H1 (cell line): ENCODE data around the gene PRMT2. TPM values are rescaled to one million over a fixed set of nuclear protein-coding genes. Genes with fewer than 3 reads are reported as not detected.

Source experiments
- CTCF ChIA-PET: fragments of 300-600 bp; sonication (Branson Sonifier 250); formaldehyde crosslinking; loops from one replicate; lab custom pipeline; 2021; ENCODE audit not compliant: partially characterized antibody; lab: Charles Lee
- POLR2A ChIA-PET: fragments of 300-600 bp; sonication (Branson Sonifier 250); formaldehyde crosslinking; loops from one replicate; lab custom pipeline; 2021; ENCODE audit warnings: inconsistent platforms; ENCODE audit not compliant: partially characterized antibody; lab: Charles Lee
- DNase-seq, 2 experiments: peaks; one replicate each; pipeline versions ENCODE4 v3.0.0 to v3.0.0-alpha.2; 2010 to 2022; ENCODE audit warnings: low spot score in 2 of 2, low read depth in 1 of 2, mixed read lengths in 1 of 2
- FAIRE-seq: peaks from 2 replicates; lab custom pipeline; 2011; peaks lifted over from hg19 to GRCh38; lab: Jason Lieb, UNC
- H2AFZ ChIP-seq: 2 replicates; pipeline ENCODE4 v1.8.1; 2012; ENCODE audit warnings: low read length, inconsistent platforms
- H2AK5ac ChIP-seq: 2 replicates; pipeline ENCODE4 v1.6.1; 2013; ENCODE audit warnings: low read depth, low read length
- H2BK120ac ChIP-seq: replicated peaks from 2 replicates; pipeline ENCODE3; 2013; ENCODE audit warnings: low read depth, low read length, inconsistent platforms
- H2BK12ac ChIP-seq: 2 replicates; pipeline ENCODE4 v1.6.1; 2013; ENCODE audit warnings: low read depth, low read length
- H2BK15ac ChIP-seq: 2 replicates; pipeline ENCODE4 v1.6.1; 2013; ENCODE audit warnings: low read length
- H2BK20ac ChIP-seq: 2 replicates; pipeline ENCODE4 v1.6.1; 2013; ENCODE audit warnings: low read length
- H2BK5ac ChIP-seq: 2 replicates; pipeline ENCODE4 v1.6.1; 2013; ENCODE audit warnings: low read depth, low read length
- H3K14ac ChIP-seq: 2 replicates; pipeline ENCODE4 v1.6.1; 2013; ENCODE audit warnings: inconsistent platforms; ENCODE audit not compliant: insufficient read length
- H3K18ac ChIP-seq: 2 replicates; pipeline ENCODE4 v1.6.1; 2013; ENCODE audit warnings: low read length; ENCODE audit errors: extremely low read depth
- H3K23ac ChIP-seq: 2 replicates; pipeline ENCODE4 v1.6.1; 2013; ENCODE audit warnings: inconsistent platforms; ENCODE audit not compliant: insufficient read length
- H3K23me2 ChIP-seq: 2 replicates; pipeline ENCODE4 v1.6.1; 2013; ENCODE audit warnings: low read depth, low read length
- H3K27ac ChIP-seq: 2 replicates; pipeline ENCODE4 v1.6.1; 2011; ENCODE audit warnings: low read depth, low read length, inconsistent platforms
- H3K27me3 ChIP-seq, 4 experiments: replicated peaks in 1 of 4; 1 replicate in 1 of 4; 2 replicates in 3 of 4; pipeline versions ENCODE4 v1.6.1 to v1.8.1; 2011 to 2013; ENCODE audit warnings: low read length in 3 of 4, mild to moderate bottlenecking in 3 of 4, inconsistent platforms in 2 of 4, mixed read lengths in 2 of 4, moderate library complexity in 1 of 4; ENCODE audit not compliant: control insufficient read depth in 3 of 4, insufficient read depth in 3 of 4; ENCODE audit errors: extremely low read depth in 1 of 4
- H3K36me3 ChIP-seq, 4 experiments: 2 replicates each; pipeline versions ENCODE4 v1.6.1 to v1.8.1; 2011 to 2013; ENCODE audit warnings: mild to moderate bottlenecking in 4 of 4, low read length in 3 of 4, moderate library complexity in 2 of 4, control low read depth in 1 of 4, inconsistent platforms in 1 of 4; ENCODE audit not compliant: insufficient read depth in 4 of 4, control insufficient read depth in 2 of 4
- H3K4ac ChIP-seq: replicated peaks from 2 replicates; pipeline ENCODE3; 2013; ENCODE audit warnings: low read length, low read depth, mixed read lengths, inconsistent platforms; ENCODE audit not compliant: insufficient read length
- H3K4me1 ChIP-seq, 4 experiments: replicated peaks in 1 of 4; 1 replicate in 1 of 4; 2 replicates in 3 of 4; pipeline versions ENCODE4 v1.6.1 to v1.8.1; 2011 to 2013; ENCODE audit warnings: low read length in 3 of 4, inconsistent platforms in 2 of 4, mixed read lengths in 1 of 4; ENCODE audit not compliant: insufficient read depth in 4 of 4, control insufficient read depth in 3 of 4
- H3K4me2 ChIP-seq, 2 experiments: 2 replicates each; pipeline versions ENCODE4 v1.6.1 to v1.8.1; 2011 to 2013; ENCODE audit warnings: low read depth in 2 of 2, low read length in 2 of 2, control low read depth in 1 of 2, inconsistent platforms in 1 of 2, mild to moderate bottlenecking in 1 of 2; ENCODE audit not compliant: insufficient read depth in 1 of 2
- H3K4me3 ChIP-seq, 4 experiments: fragments of 200-600, 300-600 bp in 1 of 4; sonication (generic), shearing (Covaris generic), sonication (Bioruptor Twin) in 1 of 4; 2 replicates each; pipeline versions ENCODE4 v1.5.1 to v1.8.1; 2011 to 2016; ENCODE audit warnings: low read length in 4 of 4, low read depth in 3 of 4, control low read depth in 2 of 4, inconsistent platforms in 2 of 4, mild to moderate bottlenecking in 2 of 4, mixed read lengths in 1 of 4, moderate library complexity in 1 of 4; ENCODE audit not compliant: insufficient read depth in 2 of 4; ENCODE audit errors: extremely low read depth in 1 of 4
- H3K56ac ChIP-seq: replicated peaks from 2 replicates; pipeline ENCODE3; 2013; ENCODE audit warnings: low read depth, mild to moderate bottlenecking, mixed read lengths, low read length, inconsistent platforms; ENCODE audit not compliant: insufficient read length
- H3K79me1 ChIP-seq: 2 replicates; pipeline ENCODE4 v1.6.1; 2013; ENCODE audit warnings: low read depth, low read length, control low read depth
- H3K79me2 ChIP-seq, 2 experiments: 2 replicates each; pipeline versions ENCODE4 v1.6.1 to v1.8.1; 2012 to 2013; ENCODE audit warnings: low read length in 2 of 2, mild to moderate bottlenecking in 2 of 2, inconsistent platforms in 1 of 2; ENCODE audit not compliant: insufficient read depth in 2 of 2, control insufficient read depth in 1 of 2
- H3K9ac ChIP-seq, 4 experiments: replicated peaks in 1 of 4; 1 replicate in 1 of 4; 2 replicates in 3 of 4; pipeline versions ENCODE4 v1.6.1 to v1.8.1; 2011 to 2013; ENCODE audit warnings: low read depth in 3 of 4, low read length in 3 of 4, control low read depth in 2 of 4, mild to moderate bottlenecking in 2 of 4, moderate library complexity in 2 of 4, inconsistent platforms in 1 of 4; ENCODE audit errors: extremely low read depth in 1 of 4
- H3K9me3 ChIP-seq, 2 experiments: 2 replicates each; pipeline versions ENCODE4 v1.6.1 to v1.8.1; 2012 to 2013; ENCODE audit warnings: mild to moderate bottlenecking in 2 of 2, moderate library complexity in 2 of 2, control low read depth in 1 of 2, inconsistent platforms in 1 of 2, low read depth in 1 of 2, low read length in 1 of 2, mixed read lengths in 1 of 2; ENCODE audit not compliant: insufficient read depth in 2 of 2
- H4K20me1 ChIP-seq, 2 experiments: replicated peaks in 1 of 2; 2 replicates each; pipeline versions ENCODE3 to v1.8.1; 2011 to 2013; ENCODE audit warnings: inconsistent platforms in 2 of 2, low read length in 2 of 2, mild to moderate bottlenecking in 1 of 2; ENCODE audit not compliant: insufficient read depth in 2 of 2, control insufficient read depth in 1 of 2
- H4K5ac ChIP-seq: 2 replicates; pipeline ENCODE4 v1.6.1; 2013; ENCODE audit warnings: low read length, low read depth, mixed read lengths, inconsistent platforms; ENCODE audit not compliant: insufficient read length
- H4K8ac ChIP-seq: 2 replicates; pipeline ENCODE4 v1.8.0; 2013; ENCODE audit warnings: mild to moderate bottlenecking, moderate library complexity, low read length, inconsistent platforms; ENCODE audit not compliant: insufficient read depth; ENCODE audit errors: extremely low read depth
- H4K91ac ChIP-seq: replicated peaks from 2 replicates; pipeline ENCODE3; 2013; ENCODE audit warnings: low read length, mixed read lengths, inconsistent platforms; ENCODE audit not compliant: insufficient read length
- BCL11A ChIP-seq, 2 experiments: IDR thresholded peaks; one replicate each; pipeline ENCODE4 v1.6.1; 2011; ENCODE audit warnings: low read depth in 2 of 2, low read length in 2 of 2, mild to moderate bottlenecking in 2 of 2
- EZH2 ChIP-seq: fragments of 200-600 bp; sonication (generic); IDR thresholded peaks from 2 replicates; pipeline ENCODE4 v1.7.1; 2012; ENCODE audit warnings: low read depth, mild to moderate bottlenecking, moderate library complexity, low read length, inconsistent platforms; ENCODE audit not compliant: severe bottlenecking
- HDAC2 ChIP-seq, 2 experiments: fragments of 300-600 bp in 1 of 2; sonication (generic) in 1 of 2; IDR thresholded peaks; 2 replicates each; pipeline ENCODE4 v1.6.1; 2011 to 2012; ENCODE audit warnings: low read depth in 2 of 2, low read length in 2 of 2, mild to moderate bottlenecking in 2 of 2, moderate library complexity in 2 of 2, borderline replicate concordance in 1 of 2, inconsistent platforms in 1 of 2
- HDAC6 ChIP-seq: IDR thresholded peaks from one replicate; pipeline ENCODE4 v1.7.1; 2012; ENCODE audit warnings: low read depth, mild to moderate bottlenecking, inconsistent platforms, low read length, moderate library complexity
- PHF8 ChIP-seq: fragments of 200-600 bp; sonication (generic); conservative IDR thresholded peaks from 2 replicates; pipeline ENCODE4 v1.7.1; 2012; ENCODE audit warnings: low read depth, mild to moderate bottlenecking, inconsistent platforms, low read length, moderate library complexity
- RNF2 ChIP-seq: fragments of 200-900, 300-1000 bp; sonication (generic); IDR thresholded peaks from 2 replicates; pipeline ENCODE4 v1.7.1; 2016; ENCODE audit warnings: borderline replicate concordance, low read depth, mild to moderate bottlenecking, antibody characterized with exemption, low read length; ENCODE audit not compliant: poor library complexity, severe bottlenecking; ENCODE audit errors: missing control alignments
- SP4 ChIP-seq: IDR thresholded peaks from 2 replicates; pipeline ENCODE4 v1.6.1; 2012; ENCODE audit warnings: low read length, inconsistent platforms
- WGBS, 2 experiments: shearing (Covaris generic) in 1 of 2; methylation state at CpG; one replicate each; pipeline versions ENCODE4 v1.1.6 to v1.1.7; 2013 to 2015; ENCODE audit warnings: low lambda C conversion rate in 2 of 2, mixed read lengths in 2 of 2, inconsistent platforms in 1 of 2, low coverage in 1 of 2, missing lambda C conversion rate in 1 of 2; ENCODE audit not compliant: insufficient replicate concordance in 2 of 2, insufficient coverage in 1 of 2, insufficient read length in 1 of 2; ENCODE audit errors: extremely low coverage in 1 of 2, missing lambda C conversion rate in 1 of 2; 5-methylcytosine and 5-hydroxymethylcytosine counted together
- polyA plus RNA-seq, 7 experiments: library from polyadenylated mRNA; depleted of rRNA in 3 of 7; stranded (reverse) in 5 of 7; unstranded in 2 of 7; fragments of >200 nt in 5 of 7; fragments of 200-250 nt in 2 of 7; gene quantifications; 1 replicate in 5 of 7; 2 replicates in 1 of 7; 4 replicates in 1 of 7; pipeline versions ENCODE4 v1.2.1 to v1.2.3, GENCODE V29; 2011 to 2013; ENCODE audit warnings: missing spikeins in 2 of 7, mixed read lengths in 2 of 7
- total RNA-seq: library from RNA; stranded (reverse); fragmentation: NEBNext Ultra II Directional; extraction: Animal tissue kit (Norgen Biotek cat#: 25700); gene quantifications from 2 replicates; pipeline ENCODE4 v1.2.1, GENCODE V29; 2021
- TF ChIP-seq, protein P1 (sequence below): IDR thresholded peaks from 2 replicates; pipeline ENCODE4 v1.6.1; 2012; ENCODE audit warnings: inconsistent platforms

PRMT2 gene
- total and polyA plus RNA-seq, 2 of the 8 experiments (the other 6 are each of a cell fraction or from before 2014, with no cell fraction given) = 45.8 to 59.2 TPM

DNA sequence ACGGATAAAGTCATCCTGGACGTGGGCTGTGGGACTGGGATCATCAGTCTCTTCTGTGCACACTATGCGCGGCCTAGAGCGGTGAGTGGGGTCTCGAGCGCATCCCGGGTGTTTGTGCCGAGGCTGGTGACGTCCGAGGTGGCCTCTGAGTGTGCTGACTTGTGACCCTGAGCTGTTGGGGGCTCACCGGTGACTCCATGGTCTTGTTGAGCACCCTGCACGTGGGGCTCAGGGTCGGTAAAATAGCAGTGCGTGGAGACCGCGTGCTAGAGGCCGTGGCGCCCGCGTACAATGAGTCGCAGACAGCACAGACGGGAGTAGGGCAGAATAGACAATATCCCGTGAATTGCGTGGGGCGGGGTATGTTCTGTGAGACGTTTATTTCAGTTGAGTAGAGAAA, 13.1 kb downstream of the PRMT2 start:
- Histone ChIP-seq H3K36me3 (peaks cover 2 to 67% (median 31%) of the 10 kb centered on the region in 4 experiments; a peak in 6 of 8 replicates), H4K8ac (no peak overlapping the region), H3K79me2 (no peaks in the 10 kb centered on the region), H3K23me2 (no peaks in the 10 kb centered on the region; the same call in 1 of the 2 replicates), H2BK20ac (no peak overlapping the region), H3K9me3 (no peaks in the 10 kb centered on the region), H2AFZ (no peak overlapping the region), H3K27me3 (no peaks in the 10 kb centered on the region), H3K4me2 (no peak overlapping the region), H3K4me3 (no peak overlapping the region), H2BK120ac (no peak overlapping the region), H2BK12ac (no peak overlapping the region), H3K23ac (no peak overlapping the region), H2AK5ac (no peak overlapping the region), H3K79me1 (peaks cover 6% of the 10 kb centered on the region), H3K14ac (no peak overlapping the region), H3K27ac (no peak overlapping the region), H3K4ac (no peak overlapping the region), H4K5ac (no peak overlapping the region), H2BK15ac (no peak overlapping the region), H3K4me1 (no peaks in the 10 kb centered on the region), H3K56ac (no peak overlapping the region), H4K91ac (no peak overlapping the region), H2BK5ac (no peak overlapping the region), H3K18ac (no peak overlapping the region), H3K9ac (no peak overlapping the region), H4K20me1 (peaks cover 3 to 15% of the 10 kb centered on the region in 2 experiments)
- 90% methylated on average over 27 of the region's 27 CpGs; no CpG with 5 or more reads in 1 of the 2 experiments for WGBS, 2 experiments
- CTCF ChIA-PET = no interaction called here
- no peak for FAIRE-seq
- DNase-seq = no peak
- POLR2A ChIA-PET = interaction anchor here (1.0 kb wide), 1 partner anchor 13 kb away, joined by 5 read pairs; the partner anchor contains the start of gene PRMT2
- TF ChIP-seq HDAC2 (IDR thresholded peaks at IDR 0.05; ENCODE audit: borderline replicate concordance in 1 of 2, low read depth in 2 of 2, low read length in 2 of 2) (no peak), EZH2 (no peak), SP4 (no peak), BCL11A (IDR thresholded peaks at IDR 0.05; ENCODE audit: low read depth in 2 of 2, low read length in 2 of 2) (no peak), PHF8 (no peak), HDAC6 (no peak), RNF2 (no peak)
- TF ChIP-seq, protein P1, sequence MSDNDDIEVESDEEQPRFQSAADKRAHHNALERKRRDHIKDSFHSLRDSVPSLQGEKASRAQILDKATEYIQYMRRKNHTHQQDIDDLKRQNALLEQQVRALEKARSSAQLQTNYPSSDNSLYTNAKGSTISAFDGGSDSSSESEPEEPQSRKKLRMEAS = no peak
